NCI-H128 (cell line): Measurements from ENCODE around the gene MGAT1.
"Not testable (repeated sequence)": the region's sequence is repeated elsewhere in the genome, so short reads cannot be mapped to it uniquely, and the experiment has no call there.

Experiments used
- DNase-seq: peaks from one replicate; lab custom pipeline; 2025; ENCODE audit not compliant: unreplicated experiment; lab: John Stamatoyannopoulos, UW

MGAT1 gene

GRCh38 chr5:180786531-180787398 is 15.8 kb downstream of the MGAT1 start:
- no peak for DNase-seq

- no peak for DNase-seq
These were observed 16.8 kb downstream of the MGAT1 start for GRCh38 chr5:180785794-180786221.

- DNase-seq, result no peak
These were observed 17.4 kb downstream of the MGAT1 start for GRCh38 chr5:180785121-180785781.

- DNase-seq, result peak; percentile 25
These were observed 18.0 kb downstream of the MGAT1 start for GRCh38 chr5:180784497-180785097.

- no peak for DNase-seq
These were observed 19.1 kb downstream of the MGAT1 start for GRCh38 chr5:180783340-180784052.

- DNase-seq, result no peak
These were observed 19.9 kb downstream of the MGAT1 start for GRCh38 chr5:180782748-180783147.

- DNase-seq, result not testable (repeated sequence)
These were observed 20.7 kb downstream of the MGAT1 start for GRCh38 chr5:180781900-180782326.

- DNase-seq, result no peak
These were observed 22.5 kb downstream of the MGAT1 start for GRCh38 chr5:180779985-180780610.

- DNase-seq, result no peak
These were observed 25.1 kb downstream of the MGAT1 start for GRCh38 chr5:180777475-180777874.

GRCh38 chr5:180776376-180776775 is 26.2 kb downstream of the MGAT1 start:
- DNase-seq, result no peak

- no peak for DNase-seq
These were observed 27.0 kb downstream of the MGAT1 start for GRCh38 chr5:180775624-180776023.

- no peak for DNase-seq
These were observed 30.8 kb downstream of the MGAT1 start for GRCh38 chr5:180771839-180772238.

- no peak for DNase-seq
These were observed 32.8 kb downstream of the MGAT1 start for GRCh38 chr5:180769821-180770220.

GRCh38 chr5:180755601-180756000 is 47.0 kb downstream of the MGAT1 start:
- no peak for DNase-seq

GRCh38 chr5:180744253-180744652 is 58.4 kb downstream of the MGAT1 start:
- DNase-seq, result no peak

GRCh38 chr5:180742727-180743126 is 59.9 kb downstream of the MGAT1 start:
- DNase-seq, result no peak

GRCh38 chr5:180740953-180741352 is 61.7 kb downstream of the MGAT1 start:
- not testable (repeated sequence) for DNase-seq

GRCh38 chr5:180739958-180740357 is 62.6 kb downstream of the MGAT1 start, which contains the start of gene OR2Y1:
Gene OR2Y1 (minus strand): TSS chr5:180740058. CDS start chr5:180740058, 0 bp downstream.
- DNase-seq, result no peak

GRCh38 chr5:180739271-180739670 is 63.3 kb downstream of the MGAT1 start:
- DNase-seq, result no peak

- no peak for DNase-seq
These were observed 66.1 kb downstream of the MGAT1 start for GRCh38 chr5:180736536-180736935.
